NCI-H510A treated with DMSO at 0.1 percent for 48 hours (cell line): Measurements from ENCODE around the gene HSP90B1.

ENCODE experiments used
- DNase-seq: peaks from one replicate; lab custom pipeline; 2025; lab: John Stamatoyannopoulos, UW

Gene HSP90B1

GRCh38 chr12:103930034-103930786 is at the start of gene HSP90B1:
Gene HSP90B1, plus strand, starts transcription at chr12:103930410. Its CDS starts 106 bp downstream, at chr12:103930516.
- DNase-seq: peak; percentile 99

- peak; percentile 10 for DNase-seq
Measured at GRCh38 chr12:103881261-103881660, 48.9 kb upstream of the HSP90B1 start.

DNA sequence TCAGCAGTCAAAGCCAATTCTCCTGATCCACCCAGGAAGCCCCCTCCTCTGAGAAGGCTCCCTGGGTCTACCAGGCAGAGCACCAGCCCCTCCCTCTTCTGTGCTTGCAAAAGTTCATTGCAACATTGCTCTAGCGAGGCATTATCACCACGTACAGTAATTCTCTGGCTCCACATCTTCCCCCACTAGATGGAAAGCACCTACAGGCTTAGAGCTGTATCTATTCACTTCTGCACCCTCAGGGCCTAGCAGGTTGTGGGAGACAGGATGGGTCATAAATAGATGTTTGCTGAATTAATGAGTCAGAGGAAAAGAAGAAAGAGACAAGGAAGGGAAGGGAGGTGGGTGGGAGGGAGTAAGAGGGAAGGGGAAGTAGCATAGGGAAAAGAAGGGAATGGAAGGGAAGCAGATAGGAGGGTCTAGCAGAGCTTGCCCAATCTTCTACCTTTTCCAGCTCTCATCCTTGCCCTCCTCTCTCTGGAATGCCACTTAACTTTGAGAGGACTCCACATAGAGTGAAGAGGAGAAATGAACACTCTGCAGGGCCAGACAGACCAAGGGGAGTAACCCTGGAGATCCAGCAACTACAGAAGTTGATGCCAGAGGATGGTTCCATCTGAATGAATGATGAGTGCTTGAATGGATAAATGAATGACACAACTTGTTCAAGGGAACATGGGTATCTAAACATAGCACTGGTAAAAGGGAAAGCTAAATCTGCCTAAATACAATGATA is 47.2 kb upstream of the HSP90B1 start:
- DNase-seq: no peak

DNA sequence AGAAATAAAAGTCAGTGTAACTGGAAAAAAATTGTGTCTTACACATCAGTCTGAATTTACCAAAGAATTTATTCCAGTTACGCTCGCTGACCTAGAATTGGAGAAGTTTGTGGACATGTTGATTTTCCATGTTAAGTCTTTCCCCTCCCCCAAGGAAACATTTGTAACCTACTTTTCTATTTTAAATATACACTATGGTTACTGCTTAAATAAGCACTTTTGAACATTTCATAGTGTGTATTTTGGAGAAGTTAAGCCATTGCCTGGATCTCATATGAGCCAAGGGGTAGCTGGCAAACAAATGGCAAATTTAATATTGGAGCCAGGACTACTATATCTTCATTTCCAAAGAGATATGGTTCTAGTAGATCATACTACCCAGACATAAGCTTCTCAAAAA is 46.3 kb upstream of the HSP90B1 start:
- DNase-seq: no peak

GRCh38 chr12:103884316-103884715 is 45.9 kb upstream of the HSP90B1 start:
- no peak for DNase-seq

DNA sequence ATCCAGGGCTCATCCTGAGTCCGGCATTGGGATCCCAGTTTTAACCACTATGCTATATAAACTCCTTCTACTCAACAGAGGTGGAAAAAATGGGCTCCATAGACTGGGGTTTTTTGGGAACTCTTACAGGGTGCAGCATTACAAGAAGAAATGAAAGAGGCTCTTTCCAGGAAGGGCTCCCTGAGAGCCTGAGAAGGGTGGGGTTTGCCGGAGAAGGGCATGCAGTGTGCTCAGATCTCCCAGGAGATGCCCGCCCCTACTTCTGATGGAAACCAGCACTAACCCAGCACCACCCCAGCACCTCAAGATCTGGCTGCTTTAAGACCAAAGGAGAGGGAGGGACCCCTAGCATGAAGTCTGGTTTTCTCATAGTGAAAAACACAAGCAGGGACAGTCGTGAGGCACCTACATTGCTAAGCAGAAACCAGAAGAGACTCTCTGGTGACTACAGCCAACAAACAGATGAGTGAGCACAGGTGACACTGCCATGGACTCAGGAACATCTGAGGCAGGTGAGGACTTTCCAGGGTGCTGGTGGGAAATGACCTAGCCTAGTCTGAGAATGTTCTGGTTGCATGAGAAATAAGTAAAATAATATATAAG is 43.9 kb upstream of the HSP90B1 start:
- no peak for DNase-seq

DNA sequence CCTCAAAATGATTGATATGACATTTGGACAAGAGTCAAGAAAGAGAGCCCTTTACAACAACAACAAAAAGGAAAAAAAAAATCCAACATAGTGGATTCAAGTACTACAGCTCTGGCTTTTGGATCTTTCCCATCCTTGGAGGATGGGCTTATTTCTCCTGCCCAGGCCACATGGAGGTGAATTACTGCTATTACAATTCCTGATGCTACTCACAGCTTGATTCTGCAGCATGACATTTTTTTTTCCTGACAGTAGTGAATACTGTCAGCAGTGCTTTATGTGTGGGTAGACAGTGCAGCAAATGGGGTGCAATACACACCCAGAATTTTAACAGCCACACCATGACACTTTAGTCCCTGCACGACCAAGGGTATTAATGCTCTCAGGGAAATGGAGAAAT is 42.5 kb upstream of the HSP90B1 start:
- DNase-seq: no peak

GRCh38 chr12:103897316-103897715 is 32.9 kb upstream of the HSP90B1 start:
- DNase-seq: no peak

DNA sequence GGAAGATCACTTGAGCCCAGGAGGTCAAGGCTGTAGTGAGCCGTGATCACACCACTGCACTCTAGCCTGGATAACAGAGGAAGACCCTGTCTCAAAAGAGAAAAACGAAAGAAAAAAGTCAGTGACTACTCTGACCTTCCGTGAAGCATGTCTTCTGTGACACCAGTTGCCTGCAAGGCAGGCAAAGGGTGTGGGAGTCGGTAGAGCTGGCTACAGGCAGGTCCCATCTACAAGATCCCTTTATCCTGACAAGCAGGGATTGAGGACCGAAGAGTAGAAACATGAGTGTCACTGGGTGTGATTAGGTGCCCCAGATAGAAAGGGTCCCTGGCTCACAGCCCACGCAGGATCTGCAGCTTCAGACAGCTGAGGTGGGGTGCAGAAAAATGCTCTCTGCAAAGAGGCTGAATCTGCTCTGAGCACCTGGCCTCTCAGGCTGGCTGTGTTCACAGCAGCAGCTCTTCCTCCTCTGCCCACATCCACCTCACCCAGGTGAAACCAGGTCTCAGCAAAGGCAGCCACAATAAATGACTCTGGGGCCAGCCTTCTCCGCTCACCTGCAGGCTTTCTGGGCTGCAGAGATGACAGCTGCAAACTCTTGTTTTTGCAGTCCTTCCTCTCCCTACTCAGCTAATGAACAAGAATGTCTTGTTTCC is 28.6 kb upstream of the HSP90B1 start:
- DNase-seq: peak; percentile 29

GRCh38 chr12:103903993-103904392 is 26.2 kb upstream of the HSP90B1 start:
- DNase-seq: no peak

DNA sequence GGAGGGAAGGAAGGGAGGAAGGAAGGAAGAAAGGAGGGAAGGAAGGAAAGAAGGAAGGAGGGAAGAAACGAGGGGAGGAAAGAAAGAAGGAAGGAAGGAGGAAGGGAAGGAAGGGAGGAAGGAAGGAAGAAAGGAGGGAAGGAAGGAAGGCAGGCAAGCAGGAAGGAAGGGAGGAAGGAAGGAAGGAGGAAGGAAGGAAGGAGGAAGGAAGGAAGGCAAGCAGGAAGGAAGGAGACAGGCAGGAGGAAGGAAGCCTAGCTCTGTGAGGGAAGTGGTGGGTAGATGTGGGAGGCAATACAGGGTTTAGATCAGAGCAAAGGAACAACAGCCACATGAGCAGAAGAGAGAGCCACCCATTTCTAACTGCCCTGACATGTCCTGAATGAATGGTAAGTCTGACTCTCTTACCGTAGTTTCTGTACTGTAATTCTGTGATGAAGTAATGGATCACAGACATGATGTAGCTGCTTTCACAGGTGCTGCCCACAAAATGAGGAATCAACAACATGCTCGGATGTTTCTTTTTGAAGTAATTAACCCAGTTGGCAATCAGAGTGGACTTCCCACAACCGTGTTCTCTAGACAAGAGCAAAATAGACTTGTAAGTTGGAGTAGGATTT is 24.4 kb upstream of the HSP90B1 start:
- DNase-seq: no peak

DNA sequence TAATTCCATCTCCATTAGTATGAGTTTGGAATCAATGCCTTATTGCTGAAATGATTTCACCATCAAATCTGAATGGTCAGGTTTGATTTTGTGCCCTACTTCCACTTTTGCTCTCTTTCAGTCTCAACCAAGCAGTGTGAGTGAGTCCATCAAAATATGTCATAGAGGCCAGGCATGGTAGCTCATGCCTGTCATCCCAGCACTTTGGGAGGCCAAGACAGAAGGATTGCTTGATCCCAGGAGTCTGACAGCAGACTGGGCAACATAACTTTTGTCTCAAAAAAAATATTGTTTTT is 22.0 kb upstream of the HSP90B1 start:
- DNase-seq: no peak

GRCh38 chr12:103908877-103909276 is 21.3 kb upstream of the HSP90B1 start:
- DNase-seq: no peak

DNA sequence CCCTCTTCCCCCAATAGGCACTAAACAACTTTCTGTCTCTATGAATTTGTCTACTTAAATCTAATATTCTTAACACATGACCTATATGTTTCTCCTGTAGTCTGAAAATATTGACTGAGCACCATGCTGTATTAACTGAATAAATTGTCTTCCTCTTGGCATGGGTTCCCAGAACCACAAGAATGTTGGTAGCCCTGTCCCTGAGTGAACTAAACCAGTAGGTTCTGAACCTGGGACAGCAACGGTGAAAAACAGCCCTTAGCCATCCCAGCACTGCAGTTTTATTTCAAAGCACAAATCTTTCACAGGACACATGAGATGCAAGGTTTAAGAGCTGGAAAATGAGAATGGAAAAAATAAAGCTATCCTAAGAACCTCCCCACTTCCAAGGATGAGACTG is 20.4 kb upstream of the HSP90B1 start:
- DNase-seq: no peak

DNA sequence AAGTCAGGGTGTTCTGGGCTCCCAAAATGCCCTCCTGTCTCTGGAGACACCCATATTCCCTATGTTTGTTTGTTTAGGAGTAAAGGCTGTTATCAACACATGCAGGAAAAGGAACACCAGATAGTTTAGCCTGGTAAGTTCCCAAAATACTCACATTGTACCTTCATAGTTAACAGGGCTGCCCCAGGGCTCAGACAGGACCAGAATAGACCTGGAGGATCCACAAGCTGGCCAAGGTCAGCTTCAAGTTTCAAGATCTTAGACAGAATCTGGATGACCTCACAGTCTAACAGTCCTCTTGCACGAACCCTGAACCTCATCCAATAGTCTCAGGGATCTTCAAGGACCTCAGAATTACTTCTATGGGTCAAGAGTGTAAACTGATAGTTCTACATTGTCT is 18.1 kb upstream of the HSP90B1 start:
- no peak for DNase-seq

DNA sequence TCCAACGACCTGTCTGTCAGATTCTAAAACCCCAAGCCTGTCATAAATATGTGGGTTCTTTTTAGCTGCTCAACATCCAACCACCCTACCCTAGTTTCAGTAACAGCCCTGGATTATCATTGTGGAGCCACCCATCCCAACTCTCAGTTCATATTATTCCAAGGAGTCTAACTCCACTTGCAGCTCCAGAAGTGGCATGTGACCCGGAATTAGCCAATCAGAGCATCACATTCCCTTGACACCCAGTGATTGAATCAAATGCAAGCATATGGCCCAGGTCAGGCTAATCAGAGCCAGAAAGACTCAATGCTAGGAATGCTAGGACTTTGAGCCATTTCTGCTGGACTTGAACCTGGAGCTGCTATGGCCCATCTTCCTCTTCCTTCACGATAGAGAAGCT is 17.1 kb upstream of the HSP90B1 start:
- no peak for DNase-seq

DNA sequence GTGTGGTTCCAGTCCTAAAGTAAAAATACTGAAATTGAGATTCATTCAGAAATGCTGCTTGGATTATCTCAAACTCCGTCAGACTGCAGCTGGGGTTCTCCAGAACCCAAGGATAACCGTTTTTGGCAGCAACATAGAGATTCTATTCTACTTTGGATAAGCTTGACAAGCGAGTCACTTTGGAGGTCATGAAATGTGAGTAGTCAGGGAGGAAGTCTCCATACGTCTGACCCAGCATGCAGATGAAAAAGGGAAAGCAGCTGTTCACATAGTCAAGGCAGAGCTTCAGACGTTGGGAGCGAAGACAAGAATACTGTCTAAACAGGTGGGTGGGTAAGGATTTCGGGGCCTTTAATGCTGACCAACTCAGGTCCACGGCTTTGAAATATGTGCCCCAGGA is 14.9 kb upstream of the HSP90B1 start:
- DNase-seq: no peak

DNA sequence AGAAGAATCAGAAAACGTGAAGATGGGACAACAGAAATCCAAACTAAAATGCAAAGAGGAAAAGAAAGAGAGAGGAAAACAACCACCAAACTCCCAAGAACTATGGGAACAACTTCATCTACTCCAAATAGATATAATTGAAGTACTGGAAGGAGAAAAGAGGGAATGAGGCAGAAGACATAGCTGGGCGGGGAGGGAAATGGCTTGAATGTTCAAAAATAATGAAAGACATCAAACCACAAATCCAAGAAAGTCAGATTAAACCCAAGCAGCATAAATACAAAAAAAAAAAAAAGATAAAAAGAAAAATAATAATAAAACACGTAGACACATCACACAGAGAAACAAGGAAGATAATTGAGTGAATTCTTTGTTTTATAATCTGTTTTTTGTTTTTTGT is 12.3 kb upstream of the HSP90B1 start:
- no peak for DNase-seq

DNA sequence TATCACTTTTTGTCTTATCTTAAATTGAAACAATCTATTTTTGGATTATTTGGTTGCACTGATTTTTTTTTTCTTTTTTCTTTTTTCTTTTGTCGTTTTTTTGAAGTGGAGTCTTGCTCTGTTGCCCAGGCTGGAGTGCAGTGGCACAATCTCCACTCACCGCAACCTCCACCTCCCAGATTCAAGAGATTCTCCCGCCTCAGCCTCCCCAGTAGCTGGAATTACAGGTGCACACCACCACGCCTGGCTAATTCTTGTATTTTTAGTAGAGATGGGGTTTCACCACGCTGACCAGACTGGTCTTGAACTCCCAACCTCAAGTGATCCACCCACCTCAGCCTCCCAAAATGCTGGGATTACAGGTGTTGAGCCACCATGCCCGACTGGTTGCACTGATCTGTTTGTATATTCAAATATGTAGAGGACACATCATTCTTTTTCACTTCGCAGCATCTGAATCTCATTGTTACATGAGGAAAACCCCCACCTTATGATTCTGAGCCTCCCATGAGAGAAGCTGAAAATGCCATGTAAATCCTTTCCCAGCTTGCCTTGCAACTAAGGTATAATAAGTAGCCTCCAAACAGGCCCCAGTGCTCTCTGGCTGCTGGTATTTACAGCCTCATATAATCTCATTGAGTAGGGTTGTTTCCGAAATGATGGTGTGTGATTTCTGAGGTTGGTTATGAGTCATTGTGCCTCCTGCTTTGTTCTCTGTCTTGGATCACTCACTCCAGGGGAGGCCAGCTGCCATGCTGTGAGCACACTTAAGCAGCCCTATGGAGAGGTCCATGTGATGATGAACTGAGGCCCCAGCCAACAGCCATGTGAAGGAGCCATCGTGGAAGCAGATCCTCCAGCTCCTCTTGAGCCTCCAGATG is 5.2 kb upstream of the HSP90B1 start:
- DNase-seq: no peak

GRCh38 chr12:103928682-103929045 is 1.5 kb upstream of the HSP90B1 start:
- no peak for DNase-seq

- DNase-seq: peak; percentile 97
Measured at GRCh38 chr12:103929046-103929783, 995 bp upstream of the HSP90B1 start.
